Daoy (cell line): Measurements from ENCODE around the gene UFSP2. TPM values are rescaled to one million over a fixed set of nuclear protein-coding genes. Genes with fewer than 3 reads are reported as not detected.

ENCODE experiments used
- DNase-seq: peaks from one replicate; pipeline ENCODE4 v3.0.0-alpha.2; 2015; ENCODE audit warnings: low read depth
- total RNA-seq: library from RNA; depleted of rRNA; stranded (reverse); fragments of >200 nt; shearing (Covaris generic); gene quantifications from 2 replicates; pipeline ENCODE4 v1.2.3, GENCODE V29; 2014

UFSP2 gene
- total RNA-seq, 1 experiment from 2014 or later: 18.5 TPM

GRCh38 chr4:185426960-185427688 is 1.4 kb upstream of the UFSP2 start:
- DNase-seq: no peak

GRCh38 chr4:185424905-185425646 is 688 bp downstream of the UFSP2 start:
- DNase-seq: no peak

DNA sequence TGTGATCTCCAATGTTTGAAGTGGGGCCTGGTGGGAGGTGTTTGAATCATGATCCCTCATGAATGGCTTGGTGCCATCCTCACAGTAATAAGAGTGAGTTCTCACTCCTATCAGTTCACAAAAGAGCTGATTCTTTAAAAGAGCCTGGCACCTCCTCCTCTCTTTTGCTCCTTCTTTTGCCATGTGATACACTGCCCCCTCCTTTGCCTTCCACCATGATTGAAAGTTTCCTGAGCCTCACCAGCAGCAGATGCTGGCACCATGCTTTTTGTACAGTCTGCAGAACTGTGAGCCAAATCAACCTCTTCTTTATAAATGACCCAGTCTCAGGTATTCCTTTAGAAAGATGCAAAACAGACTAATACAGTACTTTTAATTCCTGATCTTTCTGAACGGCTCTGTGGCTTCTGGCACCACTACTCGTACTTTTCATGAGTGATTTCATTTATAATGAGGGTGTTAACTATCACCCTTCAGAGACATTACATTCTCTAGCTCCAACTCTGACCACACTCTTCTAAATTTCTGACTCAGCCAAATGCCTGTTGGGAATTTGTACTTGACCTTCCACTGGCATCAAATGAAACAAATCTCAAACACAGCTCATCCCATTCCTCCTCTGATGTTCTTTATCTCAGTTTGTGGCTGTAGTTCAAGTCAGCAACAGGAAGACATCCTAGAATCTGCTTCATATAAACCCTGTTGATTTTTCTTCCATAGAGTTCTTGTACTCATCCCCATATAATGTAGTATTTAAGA is 4.2 kb downstream of the UFSP2 start:
- peak; percentile 3 for DNase-seq

- DNase-seq: no peak
Measured at GRCh38 chr4:185416955-185417354, 8.8 kb downstream of the UFSP2 start.

GRCh38 chr4:185412412-185412811 is 13.4 kb downstream of the UFSP2 start:
- DNase-seq: no peak

DNA sequence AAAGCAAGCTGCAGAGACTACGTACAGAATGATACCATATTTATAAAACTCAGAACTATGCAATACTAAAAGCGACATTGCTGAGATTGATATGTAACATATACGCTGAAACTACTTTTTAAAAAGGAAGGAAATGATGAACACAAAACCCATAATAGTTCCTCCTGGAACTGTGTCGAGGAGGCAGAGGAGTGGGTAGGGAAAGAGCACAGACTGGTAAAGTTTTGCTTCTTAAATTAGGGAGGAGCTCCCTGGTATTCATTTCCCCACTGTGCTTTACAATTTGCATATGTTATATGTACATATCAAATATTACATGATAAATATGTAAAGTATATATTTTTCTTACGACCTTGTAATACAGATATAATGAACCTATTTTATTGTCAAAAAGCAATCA is 13.9 kb downstream of the UFSP2 start:
- DNase-seq: no peak

GRCh38 chr4:185408432-185408831 is 17.3 kb downstream of the UFSP2 start:
- DNase-seq: no peak

GRCh38 chr4:185405296-185405999 is 20.3 kb downstream of the UFSP2 start:
- no peak for DNase-seq

DNA sequence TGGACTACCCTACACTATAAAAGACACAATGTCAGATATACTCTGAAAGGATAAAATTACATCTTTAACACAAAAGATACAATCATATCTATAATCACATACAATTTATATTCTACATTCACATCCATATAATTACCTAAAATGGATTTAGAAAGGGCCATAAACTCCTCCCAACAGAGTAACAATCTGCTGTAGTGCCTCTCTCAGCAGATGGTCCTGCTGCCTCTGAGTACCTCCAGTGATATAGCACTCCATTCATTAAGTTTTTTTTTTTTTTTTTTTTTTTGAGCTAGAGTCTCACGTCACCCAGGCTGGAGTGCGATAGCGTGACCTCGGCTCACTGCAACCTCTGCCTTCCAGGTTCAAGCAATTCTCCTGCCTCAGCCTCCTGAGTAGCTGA is 21.7 kb downstream of the UFSP2 start:
- DNase-seq: no peak

DNA sequence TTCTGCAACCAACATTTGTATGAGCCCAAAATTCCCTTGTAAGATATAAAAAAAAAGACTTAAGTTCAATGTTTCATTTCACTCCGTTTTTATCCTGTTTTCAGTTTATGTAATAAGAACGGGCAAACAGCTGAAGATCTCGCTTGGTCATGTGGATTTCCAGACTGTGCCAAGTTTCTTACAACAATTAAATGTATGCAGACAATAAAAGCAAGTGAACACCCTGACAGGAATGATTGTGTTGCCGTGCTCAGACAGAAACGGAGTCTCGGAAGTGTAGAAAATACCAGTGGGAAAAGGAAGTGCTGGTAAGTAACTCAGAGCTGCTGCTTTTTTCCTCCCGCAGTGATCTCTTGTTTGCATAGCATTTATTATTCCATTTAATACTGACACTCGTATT is 26.3 kb downstream of the UFSP2 start:
- DNase-seq: no peak

GRCh38 chr4:185398618-185399017 is 27.1 kb downstream of the UFSP2 start:
- DNase-seq: no peak

- DNase-seq: peak; percentile 24
Measured at GRCh38 chr4:185396724-185397385, 28.9 kb downstream of the UFSP2 start, which contains the start of gene ANKRD37. ANKRD37 (plus strand) TSS chr4:185396841; CDS start chr4:185396924, 83 bp downstream.

DNA sequence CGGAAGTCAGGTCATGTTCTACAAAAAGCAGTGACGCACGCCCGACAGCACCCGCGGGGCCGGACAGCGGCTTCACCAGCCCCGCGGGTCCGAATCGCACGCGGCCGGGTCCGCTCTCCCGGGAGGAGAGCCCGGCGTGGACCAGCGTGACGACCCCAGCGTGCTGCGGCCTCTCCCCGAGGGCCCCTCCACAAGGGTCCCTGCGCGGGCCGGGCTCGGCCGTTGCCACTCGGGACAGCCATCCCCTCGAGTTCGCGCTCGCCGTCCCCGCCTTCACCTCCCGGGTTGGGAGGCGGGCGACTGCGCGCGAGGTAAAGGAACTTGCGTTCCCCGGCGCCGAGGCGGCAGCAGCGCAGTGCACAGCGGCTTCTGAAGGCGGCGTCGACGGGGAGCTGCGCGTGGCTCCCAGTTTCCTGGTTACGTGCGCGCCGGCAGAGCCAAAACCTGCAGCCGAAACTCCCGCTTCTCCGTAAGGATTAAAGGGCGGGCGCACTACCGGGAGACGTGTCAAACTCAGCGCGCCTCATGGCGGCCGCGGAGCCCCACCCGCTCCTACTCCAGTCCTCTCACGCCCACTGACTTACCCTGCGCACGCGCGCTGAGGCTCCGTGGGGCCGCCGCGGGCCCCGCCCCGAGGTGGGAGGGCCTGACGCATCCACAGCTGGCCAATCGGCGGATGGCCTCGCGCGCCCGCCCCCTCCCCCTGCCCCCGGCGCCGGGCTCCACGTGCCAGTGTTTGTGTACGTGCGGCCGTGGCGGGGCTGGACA is 29.6 kb downstream of the UFSP2 start:
- DNase-seq: peak; percentile 95

- no peak for DNase-seq
Measured at GRCh38 chr4:185395238-185395955, 30.4 kb downstream of the UFSP2 start, which contains the start of gene LRP2BP. LRP2BP (minus strand) TSS chr4:185395924; CDS start chr4:185378186, 17,738 bp downstream.

DNA sequence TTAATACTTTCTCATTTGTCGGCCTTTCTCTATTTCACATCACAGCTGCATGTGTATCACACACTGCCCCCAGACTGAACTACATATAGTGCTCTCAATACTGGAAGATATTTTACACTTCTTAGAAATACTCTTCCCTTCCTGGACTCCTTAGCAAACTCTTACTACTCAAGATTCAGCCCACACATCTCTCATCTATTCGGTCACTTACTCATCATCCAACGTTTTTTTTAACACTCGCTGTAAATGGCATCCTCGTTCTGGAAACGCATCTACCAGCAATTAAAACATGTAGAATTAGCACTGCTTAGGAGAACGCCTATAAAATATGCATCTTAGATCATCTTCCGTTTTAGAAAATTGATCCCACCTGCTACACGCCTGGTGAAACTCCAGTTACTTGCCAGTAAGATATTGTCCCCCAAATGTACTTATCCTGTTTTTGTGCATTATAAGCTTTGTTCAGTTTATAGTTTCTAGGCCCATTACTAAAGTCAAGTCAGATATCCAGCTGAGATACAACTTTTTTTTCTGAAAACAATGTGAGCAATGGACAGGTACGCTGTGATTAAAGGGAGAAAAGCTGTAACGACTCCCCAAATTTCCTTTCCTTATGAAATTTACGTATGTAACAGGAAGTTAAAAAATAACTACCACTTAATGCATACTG is 31.1 kb downstream of the UFSP2 start:
- peak; percentile 2 for DNase-seq

- no peak for DNase-seq
Measured at GRCh38 chr4:185392156-185392555, 33.6 kb downstream of the UFSP2 start.

- no peak for DNase-seq
Measured at GRCh38 chr4:185390941-185391340, 34.8 kb downstream of the UFSP2 start.

DNA sequence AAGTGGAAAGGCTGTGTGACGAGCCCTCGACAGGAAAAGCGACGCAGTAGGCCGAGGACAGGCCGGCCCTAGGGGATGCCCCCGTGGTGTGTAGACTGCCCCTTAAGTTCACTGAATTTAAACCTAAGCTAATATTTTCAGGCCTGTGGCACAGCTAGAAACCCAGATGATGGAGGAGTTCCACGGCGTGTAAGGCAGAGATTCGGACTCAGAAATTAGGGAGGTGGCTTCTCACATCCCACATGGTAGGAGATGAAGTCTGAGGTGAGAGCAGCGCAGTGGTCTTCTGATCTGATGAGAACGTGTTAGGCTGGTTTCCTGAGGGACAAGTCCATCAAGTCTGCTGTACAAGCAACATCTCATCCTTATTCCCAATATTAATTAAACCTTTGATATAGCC is 37.8 kb downstream of the UFSP2 start:
- no peak for DNase-seq

DNA sequence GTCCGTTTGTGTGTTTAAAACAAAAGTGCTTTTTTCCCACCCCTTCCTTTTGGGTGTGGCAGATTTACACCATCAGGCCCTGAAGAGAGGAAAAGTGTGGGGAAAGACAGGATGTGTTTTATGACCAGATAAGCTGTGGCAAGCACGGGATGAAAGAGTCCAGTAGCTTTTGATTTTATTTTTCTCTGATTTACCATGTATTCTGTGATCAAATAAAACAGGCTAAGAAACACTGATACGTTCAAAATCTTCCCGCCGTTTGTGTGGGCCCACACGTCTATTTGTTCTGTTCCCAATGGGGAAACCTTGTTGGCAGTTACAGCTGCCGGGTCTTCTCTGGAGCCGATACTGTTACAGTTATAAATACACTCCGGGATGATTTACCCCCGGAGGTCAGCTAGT is 40.8 kb downstream of the UFSP2 start:
- no peak for DNase-seq
